HEK293T (cell line): Measurements from ENCODE around the gene KIRREL3.

Source experiments
- ARNT ChIP-seq: fragments of 450-650 bp; IDR thresholded peaks from 2 replicates; pipeline ENCODE4 v1.6.1; 2017; ENCODE audit warnings: mild to moderate bottlenecking
- BHLHE40 ChIP-seq: fragments of 450-650 bp; IDR thresholded peaks from 2 replicates; pipeline ENCODE4 v1.6.1; 2016; ENCODE audit warnings: mild to moderate bottlenecking, moderate library complexity, borderline replicate concordance
- ELF4 ChIP-seq: fragments of 450-650 bp; IDR thresholded peaks from 2 replicates; pipeline ENCODE4 v1.6.1; 2017; ENCODE audit warnings: antibody characterized with exemption
- FOXK2 ChIP-seq: fragments of 450-650 bp; IDR thresholded peaks from 2 replicates; pipeline ENCODE4 v1.6.1; 2016; ENCODE audit warnings: mild to moderate bottlenecking
- FOXM1 ChIP-seq: fragments of 450-650 bp; IDR thresholded peaks from 2 replicates; pipeline ENCODE4 v1.6.1; 2017; ENCODE audit warnings: mild to moderate bottlenecking, borderline replicate concordance
- L3MBTL2 ChIP-seq: fragments of 450-650 bp; conservative IDR thresholded peaks from 2 replicates; pipeline ENCODE4 v1.6.1; 2016; ENCODE audit warnings: mild to moderate bottlenecking
- SP1 ChIP-seq: fragments of 450-650 bp; IDR thresholded peaks from 2 replicates; pipeline ENCODE4 v1.6.1; 2017
- ZNF384 ChIP-seq: fragments of 450-650 bp; IDR thresholded peaks from 2 replicates; pipeline ENCODE4 v1.6.1; 2016

- TF ChIP-seq FOXM1 (no peak), ZNF384 (no peak), ELF4 (no peak), SP1 (no peak), FOXK2 (no peak), BHLHE40 (no peak), L3MBTL2 (no peak), ARNT (no peak)
Observed at GRCh38 chr11:126510621-126511370, 489.8 kb downstream of the KIRREL3 start.
